Upper lobe of left lung (tissue), 6 donors: ENCODE measurements around the gene ANGPTL5. TPM values are rescaled to one million over a fixed set of nuclear protein-coding genes. Genes with fewer than 3 reads are reported as not detected.

ENCODE experiments used
- ATAC-seq, 2 donors: fragments of 200-7000 bp; cut with Tn5 transposase; one replicate each; pipeline ENCODE4 v1.9.1; 2022; ENCODE audit warnings: mild to moderate bottlenecking in 2 of 2, moderate library complexity in 2 of 2; ENCODE audit not compliant: low FRiP score in 2 of 2
- DNase-seq, 2 donors: peaks; one replicate each; pipeline ENCODE4 v3.0.0-alpha.2; 2019 to 2020
- H3K27ac ChIP-seq, 4 donors: fragments of 200-600 bp; sonication (generic); one replicate each; pipeline ENCODE4 v1.5.1; 2016 to 2019
- H3K27me3 ChIP-seq, 4 donors: fragments of 200-600 bp; sonication (generic); one replicate each; pipeline ENCODE4 v1.5.1; 2017 to 2019
- H3K36me3 ChIP-seq, 4 donors: fragments of 200-600 bp; sonication (generic); one replicate each; pipeline ENCODE4 v1.5.1; 2016 to 2019
- H3K4me1 ChIP-seq, 4 donors: fragments of 200-600 bp; sonication (generic); one replicate each; pipeline ENCODE4 v1.5.1; 2018 to 2019
- H3K4me3 ChIP-seq, 4 donors: fragments of 200-600 bp; sonication (generic); one replicate each; pipeline ENCODE4 v1.5.1; 2017 to 2019; ENCODE audit warnings: mild to moderate bottlenecking in 2 of 4, moderate library complexity in 1 of 4
- H3K9me3 ChIP-seq, 4 donors: fragments of 200-600 bp; sonication (generic); one replicate each; pipeline ENCODE4 v1.5.1; 2018 to 2019
- EP300 ChIP-seq, 4 donors: sonication (generic); formaldehyde crosslinking; IDR thresholded peaks; one replicate each; pipeline ENCODE4 v1.5.1; 2017; ENCODE audit warnings: antibody characterized with exemption in 4 of 4, control low read depth in 2 of 4
- POLR2A ChIP-seq, 4 donors: fragments of 450-650 bp; IDR thresholded peaks; one replicate each; pipeline ENCODE4 v1.5.1; 2016 to 2017; ENCODE audit warnings: antibody characterized with exemption in 4 of 4, mild to moderate bottlenecking in 2 of 4
- POLR2AphosphoS5 ChIP-seq, 2 donors: sonication (generic); formaldehyde crosslinking; IDR thresholded peaks; one replicate each; pipeline ENCODE4 v1.5.1; 2017; ENCODE audit warnings: antibody characterized with exemption in 2 of 2
- WGBS, 2 donors: methylation state at CpG; one replicate each; pipeline ENCODE4 v1.1.5; 2017 to 2018; 5-methylcytosine and 5-hydroxymethylcytosine counted together
- total RNA-seq, 6 donors: library from RNA; depleted of rRNA in 4 of 6; stranded (reverse); fragments of >200 nt in 4 of 6; gene quantifications; one replicate each; pipeline versions ENCODE4 v1.1.0 to v1.2.1, GENCODE V29; 2016 to 2021
- TF ChIP-seq, protein P1 (sequence below), 6 experiments: fragments of 450-650 bp in 4 of 6; fragments of 200-600 bp in 2 of 6; sonication (generic) in 2 of 6; IDR thresholded peaks; one replicate each; pipeline ENCODE4 v1.5.1; 2016 to 2019; ENCODE audit warnings: antibody characterized with exemption in 6 of 6
- donor health status: DM: no; HTN: no; CAD: no; lungs with moderate emphysema.
- donor health status: DM: no; HTN: yes; CAD: no; lungs with severe emphysema.

The ANGPTL5 gene
- total RNA-seq, 6 donors from 2014 or later: 0.09 to 0.49 (median 0.29) TPM; not detected in 2

DNA sequence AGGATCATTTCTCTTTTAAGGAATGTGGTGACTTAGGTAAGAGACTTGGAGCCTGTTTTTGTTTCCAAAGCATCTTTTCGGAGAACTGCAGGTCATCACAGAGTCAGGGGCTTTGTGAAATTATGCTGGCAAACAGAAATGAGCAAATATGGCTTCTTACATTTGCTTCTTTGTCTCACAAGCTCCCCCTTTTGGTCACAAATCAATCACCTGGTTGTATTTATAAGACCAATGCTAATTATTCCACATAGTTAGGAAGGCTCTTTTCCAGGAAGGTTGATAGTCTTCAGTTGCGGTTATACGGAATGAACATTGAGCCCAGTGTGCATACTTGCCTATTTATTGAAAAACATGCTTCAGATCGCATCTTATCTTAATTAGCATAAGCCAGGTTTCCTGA, 36.1 kb downstream of the ANGPTL5 start:
- DNase-seq: no peak
- H3K4me3 ChIP-seq: no peak overlapping the region
- no peaks in the 10 kb centered on the region for H3K4me1 ChIP-seq
- no peak for ATAC-seq
- no peaks in the 10 kb centered on the region for H3K27me3 ChIP-seq
- H3K27ac ChIP-seq: no peak overlapping the region
- no peaks in the 10 kb centered on the region for H3K9me3 ChIP-seq
- no peak for TF ChIP-seq POLR2AphosphoS5 (IDR thresholded peaks at IDR 0.05)
- TF ChIP-seq POLR2A (IDR thresholded peaks at IDR 0.05): no peak
- TF ChIP-seq EP300 (IDR thresholded peaks at IDR 0.05): no peak
- H3K36me3 ChIP-seq: no peaks in the 10 kb centered on the region
- 83 to 84% methylated on average over 4 of the region's 4 CpGs for WGBS, 2 donors

DNA sequence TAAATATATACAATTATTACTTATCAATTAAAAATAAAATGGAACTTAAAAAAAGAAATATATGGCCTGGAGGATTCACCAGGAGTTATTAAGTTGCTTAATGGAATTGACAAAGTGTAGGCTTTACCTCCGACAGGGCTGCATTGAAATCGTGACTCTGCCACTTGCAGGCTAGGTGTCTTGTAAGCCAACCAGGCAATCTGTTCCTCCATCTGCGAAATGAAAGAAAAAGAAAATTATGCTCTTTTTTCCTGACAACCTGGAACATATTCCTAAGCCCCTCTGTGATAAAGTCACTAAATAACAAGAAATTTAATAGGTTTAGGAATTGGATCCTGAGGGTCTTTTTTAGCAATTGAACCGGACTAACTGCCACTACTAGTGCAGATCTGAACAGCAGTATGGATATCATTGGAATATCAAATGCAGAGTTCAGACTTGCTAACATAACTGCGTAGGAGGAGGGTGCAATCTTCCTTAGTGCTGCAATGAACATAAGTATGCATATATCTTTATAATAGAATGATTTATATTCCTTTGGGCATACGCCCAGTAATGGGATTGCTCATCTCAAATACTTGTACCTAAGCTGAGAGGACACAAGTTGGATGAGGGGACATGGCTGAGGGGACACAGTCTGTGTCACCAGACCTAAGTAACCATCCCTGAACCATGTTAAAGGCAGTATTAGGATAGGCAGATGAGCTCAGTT, 44.0 kb downstream of the ANGPTL5 start:
- Histone ChIP-seq H3K4me3 (no peak overlapping the region), H3K9me3 (no peaks in the 10 kb centered on the region), H3K36me3 (no peaks in the 10 kb centered on the region), H3K27ac (no peak overlapping the region), H3K27me3 (no peaks in the 10 kb centered on the region), H3K4me1 (no peaks in the 10 kb centered on the region)
- WGBS, 2 donors: 83 to 85% methylated on average over 6 of the region's 6 CpGs
- no peak for ATAC-seq
- DNase-seq: no peak
- TF ChIP-seq EP300 (IDR thresholded peaks at IDR 0.05) (no peak), POLR2A (IDR thresholded peaks at IDR 0.05) (no peak), POLR2AphosphoS5 (IDR thresholded peaks at IDR 0.05) (no peak)
- TF ChIP-seq, protein P1, sequence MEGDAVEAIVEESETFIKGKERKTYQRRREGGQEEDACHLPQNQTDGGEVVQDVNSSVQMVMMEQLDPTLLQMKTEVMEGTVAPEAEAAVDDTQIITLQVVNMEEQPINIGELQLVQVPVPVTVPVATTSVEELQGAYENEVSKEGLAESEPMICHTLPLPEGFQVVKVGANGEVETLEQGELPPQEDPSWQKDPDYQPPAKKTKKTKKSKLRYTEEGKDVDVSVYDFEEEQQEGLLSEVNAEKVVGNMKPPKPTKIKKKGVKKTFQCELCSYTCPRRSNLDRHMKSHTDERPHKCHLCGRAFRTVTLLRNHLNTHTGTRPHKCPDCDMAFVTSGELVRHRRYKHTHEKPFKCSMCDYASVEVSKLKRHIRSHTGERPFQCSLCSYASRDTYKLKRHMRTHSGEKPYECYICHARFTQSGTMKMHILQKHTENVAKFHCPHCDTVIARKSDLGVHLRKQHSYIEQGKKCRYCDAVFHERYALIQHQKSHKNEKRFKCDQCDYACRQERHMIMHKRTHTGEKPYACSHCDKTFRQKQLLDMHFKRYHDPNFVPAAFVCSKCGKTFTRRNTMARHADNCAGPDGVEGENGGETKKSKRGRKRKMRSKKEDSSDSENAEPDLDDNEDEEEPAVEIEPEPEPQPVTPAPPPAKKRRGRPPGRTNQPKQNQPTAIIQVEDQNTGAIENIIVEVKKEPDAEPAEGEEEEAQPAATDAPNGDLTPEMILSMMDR (IDR thresholded peaks at IDR 0.05): no peak

DNA sequence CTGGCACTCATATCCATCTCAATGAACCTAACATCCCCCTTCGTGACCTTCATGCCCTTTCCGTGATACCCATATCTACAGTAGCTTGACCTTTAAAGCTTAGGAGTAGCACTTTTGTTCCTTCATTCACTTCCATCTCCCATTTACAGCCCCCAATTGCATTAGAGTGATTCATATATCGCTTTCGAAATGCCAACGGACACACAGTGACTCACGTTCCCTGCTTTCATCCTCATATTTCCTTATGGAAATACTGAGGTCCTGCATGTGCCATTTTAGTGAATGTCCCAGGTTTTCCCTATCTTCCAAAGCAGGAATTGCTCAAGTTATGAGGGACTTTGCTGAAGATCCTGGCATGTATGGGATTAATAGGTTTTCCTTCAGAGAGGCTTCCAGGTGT, 45.8 kb downstream of the ANGPTL5 start:
- H3K4me3 ChIP-seq: no peak overlapping the region
- no peaks in the 10 kb centered on the region for H3K9me3 ChIP-seq
- ATAC-seq (no peak), DNase-seq (no peak)
- no peak overlapping the region for H3K27ac ChIP-seq
- no peaks in the 10 kb centered on the region for H3K36me3 ChIP-seq
- no peak for TF ChIP-seq POLR2AphosphoS5 (IDR thresholded peaks at IDR 0.05)
- TF ChIP-seq, protein P1 (IDR thresholded peaks at IDR 0.05): no peak
- TF ChIP-seq EP300 (IDR thresholded peaks at IDR 0.05): no peak
- no peak for TF ChIP-seq POLR2A (IDR thresholded peaks at IDR 0.05)
- H3K4me1 ChIP-seq: no peaks in the 10 kb centered on the region
- 88 to 89% methylated on average over 6 of the region's 6 CpGs for WGBS, 2 donors
- no peaks in the 10 kb centered on the region for H3K27me3 ChIP-seq

DNA sequence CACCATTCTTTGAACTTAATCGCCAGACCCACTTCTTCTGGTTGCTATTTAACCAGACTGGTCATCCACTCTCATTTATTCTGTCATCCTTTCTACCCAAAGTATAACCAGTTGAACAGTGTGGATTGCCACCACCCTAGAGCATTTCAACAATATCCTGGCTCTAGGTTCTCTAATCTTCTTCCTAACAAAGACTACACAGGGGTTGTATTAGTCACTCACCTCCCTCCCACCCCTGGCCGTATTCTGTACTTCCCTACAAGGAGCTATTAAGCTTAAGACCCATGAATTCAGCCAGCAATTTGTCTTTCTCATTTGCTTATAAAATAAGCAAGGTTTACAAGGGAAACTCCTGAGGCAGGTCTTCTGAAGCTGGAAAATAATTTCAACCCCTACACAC, 48.4 kb downstream of the ANGPTL5 start:
- Histone ChIP-seq H3K27ac (no peak overlapping the region), H3K9me3 (no peaks in the 10 kb centered on the region), H3K36me3 (no peaks in the 10 kb centered on the region), H3K27me3 (no peaks in the 10 kb centered on the region), H3K4me1 (no peaks in the 10 kb centered on the region), H3K4me3 (no peak overlapping the region)
- 82 to 86% methylated on average over 2 of the region's 2 CpGs for whole genome bisulfite sequencing, 2 donors
- ATAC-seq: no peak
- DNase-seq: no peak
- TF ChIP-seq EP300 (IDR thresholded peaks at IDR 0.05) (no peak), POLR2AphosphoS5 (IDR thresholded peaks at IDR 0.05) (no peak), POLR2A (IDR thresholded peaks at IDR 0.05) (no peak)
- TF ChIP-seq, protein P1 (IDR thresholded peaks at IDR 0.05): no peak

DNA sequence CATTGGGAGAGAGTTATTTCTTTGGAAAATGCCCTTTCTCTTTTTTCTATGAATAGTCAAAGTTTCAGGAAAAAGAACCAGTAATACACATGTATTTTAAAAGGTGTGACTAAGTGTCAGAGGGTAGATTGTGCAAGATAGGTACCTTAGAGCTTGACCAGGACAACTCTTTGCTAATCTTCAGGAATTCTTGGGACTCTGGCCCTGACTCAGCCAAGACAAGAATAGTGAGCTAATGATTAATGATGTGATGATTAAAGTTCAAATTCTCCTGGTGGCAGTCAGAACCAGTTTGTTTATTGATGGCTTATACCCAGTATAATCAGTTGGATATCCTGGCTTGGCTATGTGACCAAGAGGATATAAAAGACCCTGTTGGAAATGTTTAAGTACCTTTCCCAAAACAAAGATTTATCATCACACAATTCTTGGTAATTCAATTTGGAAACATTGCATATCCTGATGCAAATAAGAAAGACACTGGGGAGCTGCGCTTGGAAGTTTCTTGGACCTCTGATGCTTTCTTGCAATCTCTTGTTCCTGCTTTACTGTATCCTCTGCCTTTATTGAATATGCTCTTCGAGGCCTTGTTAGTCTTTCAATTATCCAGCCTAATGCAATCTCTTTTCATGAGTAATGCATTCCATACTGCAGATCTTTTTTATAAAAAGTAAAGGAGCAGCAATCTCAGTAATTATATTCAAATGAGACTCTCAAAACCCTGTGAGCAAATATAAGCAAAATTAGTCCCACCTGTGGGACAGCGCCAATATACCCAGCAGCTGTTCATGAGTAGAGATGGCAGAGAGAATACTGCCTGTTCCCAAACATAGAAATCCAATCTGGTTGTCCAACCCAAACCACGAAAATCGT, 49.5 kb downstream of the ANGPTL5 start:
- ATAC-seq: no peak
- 65 to 79% methylated on average over 5 of the region's 5 CpGs for WGBS, 2 donors
- Histone ChIP-seq H3K9me3 (no peaks in the 10 kb centered on the region), H3K36me3 (no peaks in the 10 kb centered on the region), H3K4me3 (no peak overlapping the region), H3K27ac (no peak overlapping the region), H3K27me3 (no peaks in the 10 kb centered on the region), H3K4me1 (no peaks in the 10 kb centered on the region)
- no peak for DNase-seq
- TF ChIP-seq EP300 (IDR thresholded peaks at IDR 0.05) (no peak), POLR2A (IDR thresholded peaks at IDR 0.05) (no peak), POLR2AphosphoS5 (IDR thresholded peaks at IDR 0.05) (no peak)
- TF ChIP-seq, protein P1 (IDR thresholded peaks at IDR 0.05): no peak
